Omental fat pad (tissue), 4 donors: Measurements from ENCODE around the gene NSUN3. TPM values are rescaled to one million over a fixed set of nuclear protein-coding genes. Genes with fewer than 3 reads are reported as not detected.

Source experiments
- ATAC-seq: fragments of 150-250 bp; one replicate; pipeline ENCODE4 v1.9.1; 2016; ENCODE audit warnings: mild to moderate bottlenecking, moderate library complexity; ENCODE audit not compliant: low FRiP score
- DNase-seq: peaks from one replicate; pipeline ENCODE4 v3.0.0-alpha.2; 2019; ENCODE audit warnings: low spot score
- total RNA-seq, 4 donors: library from RNA; depleted of rRNA; stranded (reverse); fragments of >200 nt; gene quantifications; one replicate each; pipeline ENCODE4 v1.1.0, GENCODE V29; 2016
- TF ChIP-seq, protein P1 (sequence below), 3 donors: fragments of 450-650 bp; IDR thresholded peaks; one replicate each; pipeline ENCODE4 v1.5.1; 2016 to 2017; ENCODE audit warnings: antibody characterized with exemption in 3 of 3, mild to moderate bottlenecking in 3 of 3, moderate library complexity in 2 of 3

Gene NSUN3
- total RNA-seq: 10 to 100 TPM in 2 of 4 donors, 1 to 10 TPM in 2; 5.6 to 10.2 (median 9.1) TPM

DNA sequence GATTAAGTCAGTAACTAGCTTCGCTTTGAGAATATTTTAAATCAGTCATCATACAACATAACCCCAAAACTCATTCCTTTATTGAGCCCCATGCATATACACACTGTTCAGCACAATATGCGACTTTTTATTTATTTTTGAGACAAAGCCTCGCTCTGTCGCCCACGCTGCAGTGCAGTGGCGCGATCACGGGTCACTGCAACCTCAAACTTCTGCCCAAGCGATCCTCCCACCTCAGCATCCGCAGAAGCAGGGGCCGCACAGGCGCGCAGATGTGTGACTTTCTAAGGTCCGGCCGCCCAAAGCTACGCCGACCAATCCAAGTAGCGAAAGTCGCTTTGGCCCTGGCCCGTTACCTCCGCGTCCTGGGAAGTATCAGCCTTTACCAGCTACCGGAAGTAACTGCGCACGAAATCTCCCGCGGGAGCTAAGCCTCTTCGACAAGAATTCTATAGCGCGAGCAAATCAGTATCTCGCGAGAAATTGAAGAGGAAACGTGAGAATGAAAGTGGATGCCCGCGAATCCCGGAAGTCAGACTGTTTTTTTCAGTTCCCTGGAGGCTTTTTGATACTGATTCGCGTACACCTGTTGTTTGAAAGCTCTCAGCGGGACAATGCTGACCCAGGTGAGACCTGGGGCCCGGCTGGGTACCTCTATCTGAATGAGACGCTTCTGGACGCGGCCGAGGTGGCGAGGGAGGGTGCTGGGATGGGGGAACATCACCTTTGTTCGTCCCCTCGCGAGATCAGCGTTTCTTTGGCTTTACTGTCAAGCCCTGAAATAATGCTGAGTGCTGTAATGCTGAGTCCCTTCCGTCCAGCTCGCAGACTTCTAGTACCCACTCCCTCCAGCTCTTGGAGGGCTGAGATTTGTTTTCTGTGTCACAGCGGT, at the start of gene NSUN3, which contains the start of gene DHFR2:
NSUN3 (plus strand) TSS at position 549 of the 892 bp plus-strand sequence; CDS start at position 615, 66 bp downstream.
DHFR2 (minus strand) TSS at position 404 of the 892 bp plus-strand sequence. CDS start 1,405 bp downstream, outside the sequence.
- peak; percentile 73 for DNase-seq
- TF ChIP-seq, protein P1, sequence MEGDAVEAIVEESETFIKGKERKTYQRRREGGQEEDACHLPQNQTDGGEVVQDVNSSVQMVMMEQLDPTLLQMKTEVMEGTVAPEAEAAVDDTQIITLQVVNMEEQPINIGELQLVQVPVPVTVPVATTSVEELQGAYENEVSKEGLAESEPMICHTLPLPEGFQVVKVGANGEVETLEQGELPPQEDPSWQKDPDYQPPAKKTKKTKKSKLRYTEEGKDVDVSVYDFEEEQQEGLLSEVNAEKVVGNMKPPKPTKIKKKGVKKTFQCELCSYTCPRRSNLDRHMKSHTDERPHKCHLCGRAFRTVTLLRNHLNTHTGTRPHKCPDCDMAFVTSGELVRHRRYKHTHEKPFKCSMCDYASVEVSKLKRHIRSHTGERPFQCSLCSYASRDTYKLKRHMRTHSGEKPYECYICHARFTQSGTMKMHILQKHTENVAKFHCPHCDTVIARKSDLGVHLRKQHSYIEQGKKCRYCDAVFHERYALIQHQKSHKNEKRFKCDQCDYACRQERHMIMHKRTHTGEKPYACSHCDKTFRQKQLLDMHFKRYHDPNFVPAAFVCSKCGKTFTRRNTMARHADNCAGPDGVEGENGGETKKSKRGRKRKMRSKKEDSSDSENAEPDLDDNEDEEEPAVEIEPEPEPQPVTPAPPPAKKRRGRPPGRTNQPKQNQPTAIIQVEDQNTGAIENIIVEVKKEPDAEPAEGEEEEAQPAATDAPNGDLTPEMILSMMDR (IDR thresholded peaks at IDR 0.05): no peak
- peak; percentile 98 for ATAC-seq

DNA sequence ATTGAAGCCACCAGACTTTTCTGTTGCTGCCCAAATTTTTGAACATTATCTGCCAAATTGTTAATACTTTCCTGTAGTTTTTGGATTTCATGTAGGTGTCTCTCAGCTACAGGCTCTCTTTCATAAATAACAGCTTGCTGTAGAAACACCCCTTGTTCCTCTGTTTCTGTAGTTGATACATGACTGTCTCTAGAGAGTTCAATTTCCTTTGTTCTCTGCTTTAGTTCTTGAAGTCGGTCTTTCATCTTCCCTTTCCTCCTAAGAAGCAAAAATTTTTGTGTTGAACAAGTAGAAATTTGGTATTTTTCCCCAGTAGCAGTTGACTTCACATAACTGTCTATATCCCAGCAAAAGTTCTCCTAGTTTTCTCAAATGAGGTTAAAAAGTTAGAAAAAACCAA, 47.8 kb upstream of the NSUN3 start:
- no peak for ATAC-seq
- TF ChIP-seq, protein P1 (IDR thresholded peaks at IDR 0.05): no peak

DNA sequence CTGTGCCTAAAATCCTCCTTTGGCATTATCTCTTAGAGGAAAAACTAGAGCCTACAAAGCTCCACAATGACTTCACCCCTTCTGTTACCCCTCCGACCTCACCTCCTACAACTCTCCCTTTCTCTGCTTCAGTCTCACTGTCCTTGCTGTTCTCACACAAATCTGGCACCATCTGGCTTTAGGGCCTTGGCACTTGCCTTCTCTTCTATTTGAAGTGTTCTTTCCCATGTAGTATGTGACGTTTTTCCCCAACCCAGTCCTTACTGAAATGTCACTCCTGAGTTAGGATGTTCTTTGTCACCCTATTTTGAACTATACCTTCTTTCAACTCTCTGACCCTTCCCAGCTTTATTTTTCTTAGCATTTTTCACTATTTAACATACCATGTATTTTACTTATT, 43.2 kb upstream of the NSUN3 start:
- DNase-seq (no peak), ATAC-seq (no peak)
- TF ChIP-seq, protein P1 (IDR thresholded peaks at IDR 0.05): no peak

More for the DNA sequence above, 47.8 kb upstream of the NSUN3 start:
- no peak for DNase-seq

DNA sequence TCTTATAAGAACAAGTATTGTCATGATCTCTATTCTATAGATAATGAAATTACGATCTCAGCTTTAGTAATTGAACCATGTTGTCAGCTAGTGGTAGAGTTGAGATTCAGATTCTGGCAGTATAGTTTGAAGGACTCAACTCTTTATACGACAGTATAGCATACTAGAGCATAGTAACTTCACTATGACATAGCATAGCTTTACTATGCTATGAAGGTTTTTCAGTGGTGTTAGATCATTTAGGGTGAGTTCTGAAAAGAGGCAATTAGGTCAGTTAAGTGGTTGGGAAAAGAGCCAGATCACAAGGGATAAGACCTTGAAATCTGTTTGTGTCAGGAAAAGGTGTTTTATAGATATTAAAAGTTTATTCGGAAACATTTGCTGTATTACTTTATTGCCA, 42.6 kb upstream of the NSUN3 start:
- TF ChIP-seq, protein P1 (IDR thresholded peaks at IDR 0.05): no peak
- no peak for DNase-seq
- no peak for ATAC-seq

DNA sequence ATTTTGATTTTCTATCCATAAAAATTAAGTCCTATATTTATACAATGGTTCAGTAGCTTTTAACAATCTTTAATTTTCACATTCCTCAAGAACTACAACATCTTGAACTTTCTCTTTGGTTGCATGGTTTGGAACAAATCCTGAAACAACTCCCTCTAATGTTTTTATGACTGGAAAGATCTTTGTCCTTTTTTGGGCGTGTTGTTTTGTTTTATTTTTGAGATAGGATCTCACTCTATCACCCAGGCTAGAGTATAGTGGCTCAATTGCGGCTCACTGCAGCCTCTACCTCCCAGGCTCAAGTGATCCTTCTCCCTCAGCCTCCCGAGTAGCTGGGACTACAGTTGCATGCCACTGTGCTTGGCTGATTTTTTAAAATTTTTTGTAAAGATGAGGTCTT, 38.5 kb upstream of the NSUN3 start:
- ATAC-seq (no peak), DNase-seq (no peak)
- TF ChIP-seq, protein P1 (IDR thresholded peaks at IDR 0.05): no peak

DNA sequence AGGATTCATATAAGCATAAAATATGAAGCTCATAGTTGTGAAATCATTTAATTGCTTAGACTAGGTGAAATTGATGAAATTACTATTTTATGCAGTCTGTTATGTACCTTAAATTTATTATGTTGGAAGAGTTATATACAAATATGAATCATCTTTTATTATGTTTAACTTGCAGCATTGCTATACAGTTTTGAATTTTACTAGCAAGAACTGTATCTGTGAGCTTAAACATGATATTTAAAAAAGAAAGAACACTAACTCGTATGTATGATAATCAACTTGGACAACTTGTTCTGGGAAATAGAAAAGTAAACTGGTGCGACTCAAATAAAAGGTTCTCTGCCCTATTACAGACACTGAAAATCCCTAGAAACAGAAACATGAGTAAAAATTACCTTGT, 36.2 kb upstream of the NSUN3 start:
- TF ChIP-seq, protein P1 (IDR thresholded peaks at IDR 0.05): no peak
- ATAC-seq: no peak
- DNase-seq: no peak
